SK-N-SH (cell line): ENCODE results near the gene C10orf90. TPM values are rescaled to one million over a fixed set of nuclear protein-coding genes. Genes with fewer than 3 reads are reported as not detected.

ENCODE experiments used
- CTCF ChIA-PET: fragments of 300-600, 350-600 bp; formaldehyde crosslinking; extraction: SDS; loops from one replicate; lab custom pipeline; 2021; lab: Yijun Ruan, JAX
- POLR2A ChIA-PET: fragments of 350-600 bp; sonication (Branson Sonifier 250); formaldehyde crosslinking; extraction: SDS; loops from one replicate; lab custom pipeline; 2020; ENCODE audit warnings: antibody characterized with exemption, inconsistent platforms; lab: Yijun Ruan, JAX
- DNase-seq: peaks from one replicate; pipeline ENCODE4 v3.0.0; 2012
- H2AFZ ChIP-seq: fragments of 200-600 bp; sonication (generic); 2 replicates; pipeline ENCODE4 v1.8.1; 2016; ENCODE audit warnings: antibody characterized with exemption, mild to moderate bottlenecking, low read depth
- H3F3A ChIP-seq: fragments of 200-600 bp; sonication (generic); replicated peaks from 2 replicates; pipeline ENCODE3; 2016; ENCODE audit warnings: antibody characterized with exemption, mild to moderate bottlenecking; ENCODE audit not compliant: insufficient read depth
- H3K27ac ChIP-seq, 2 experiments: fragments of 200-500 bp in 1 of 2; fragments of 200-600 bp in 1 of 2; sonication (Bioruptor generic) in 1 of 2; sonication (generic), shearing (Covaris generic) in 1 of 2; 2 replicates each; pipeline versions ENCODE4 v1.5.1 to v1.6.1; 2014 to 2016; ENCODE audit warnings: low read depth in 2 of 2, inconsistent platforms in 1 of 2, low read length in 1 of 2, mild to moderate bottlenecking in 1 of 2, mixed read lengths in 1 of 2
- H3K27me3 ChIP-seq: fragments of 200-600 bp; sonication (generic), shearing (Covaris generic); 2 replicates; pipeline ENCODE4 v1.6.1; 2016; ENCODE audit warnings: mixed run types; ENCODE audit not compliant: insufficient read depth
- H3K36me3 ChIP-seq, 2 experiments: fragments of 200-500 bp in 1 of 2; fragments of 200-600 bp in 1 of 2; sonication (Bioruptor generic) in 1 of 2; sonication (generic) in 1 of 2; replicated peaks in 1 of 2; 2 replicates each; pipeline versions ENCODE3 to v1.5.1; 2014 to 2016; ENCODE audit warnings: low read length in 1 of 2, mild to moderate bottlenecking in 1 of 2; ENCODE audit not compliant: insufficient read depth in 2 of 2, control insufficient read depth in 1 of 2
- H3K4me1 ChIP-seq, 2 experiments: fragments of 200-500 bp in 1 of 2; fragments of 200-600 bp in 1 of 2; sonication (Bioruptor generic) in 1 of 2; sonication (generic), shearing (Covaris generic) in 1 of 2; 2 replicates each; pipeline versions ENCODE4 v1.5.1 to v1.6.1; 2014 to 2016; ENCODE audit warnings: low read depth in 1 of 2, low read length in 1 of 2, mixed run types in 1 of 2; ENCODE audit not compliant: insufficient read depth in 2 of 2, control insufficient read depth in 1 of 2
- H3K4me2 ChIP-seq: fragments of 200-600 bp; sonication (generic), shearing (Covaris generic); 2 replicates; pipeline ENCODE4 v1.6.1; 2017; ENCODE audit warnings: mixed run types
- H3K4me3 ChIP-seq, 2 experiments: fragments of 200-500 bp in 1 of 2; fragments of 200-600 bp in 1 of 2; sonication (Bioruptor generic) in 1 of 2; sonication (generic), shearing (Covaris generic) in 1 of 2; 2 replicates each; pipeline versions ENCODE4 v1.5.1 to v1.8.1; 2014 to 2016; ENCODE audit warnings: low read depth in 2 of 2, inconsistent platforms in 1 of 2, low read length in 1 of 2, mild to moderate bottlenecking in 1 of 2, mixed read lengths in 1 of 2, moderate library complexity in 1 of 2
- H3K79me2 ChIP-seq: fragments of 200-600 bp; sonication (generic); 2 replicates; pipeline ENCODE4 v1.8.1; 2017; ENCODE audit warnings: mild to moderate bottlenecking; ENCODE audit not compliant: insufficient read depth
- H3K9ac ChIP-seq: fragments of 200-600 bp; sonication (generic); 2 replicates; pipeline ENCODE4 v1.6.1; 2017; ENCODE audit warnings: mixed run types
- H3K9me2 ChIP-seq: fragments of 200-600 bp; sonication (generic); 2 replicates; pipeline ENCODE4 v1.6.1; 2017; ENCODE audit warnings: mixed run types
- H3K9me3 ChIP-seq: fragments of 200-600 bp; sonication (generic); 2 replicates; pipeline ENCODE4 v1.6.1; 2017; ENCODE audit warnings: mixed run types, mild to moderate bottlenecking, moderate library complexity
- H4K20me1 ChIP-seq: fragments of 200-600 bp; sonication (generic); 2 replicates; pipeline ENCODE4 v1.6.1; 2017; ENCODE audit warnings: mild to moderate bottlenecking, mixed run types; ENCODE audit not compliant: insufficient read depth
- EP300 ChIP-seq, 2 experiments: IDR thresholded peaks; 2 replicates each; pipeline versions ENCODE4 v1.4.0 to v1.6.1; 2012; ENCODE audit warnings: borderline replicate concordance in 1 of 2, low read depth in 1 of 2, low read length in 1 of 2
- FOSL2 ChIP-seq: IDR thresholded peaks from 2 replicates; pipeline ENCODE4 v1.4.0; 2012; ENCODE audit warnings: low read depth, mild to moderate bottlenecking, moderate library complexity, borderline replicate concordance
- GATA2 ChIP-seq: sonication (generic); formaldehyde crosslinking; IDR thresholded peaks from 2 replicates; pipeline ENCODE4 v1.5.0; 2020; ENCODE audit warnings: mild to moderate bottlenecking, missing genetic modification reagents
- JUND ChIP-seq: IDR thresholded peaks from 2 replicates; pipeline ENCODE4 v1.4.0; 2012
- MXI1 ChIP-seq: IDR thresholded peaks from 2 replicates; pipeline ENCODE4 v1.6.1; 2012; ENCODE audit warnings: mild to moderate bottlenecking, low read depth, low read length, improper control_type of control experiment
- NFIC ChIP-seq: IDR thresholded peaks from 2 replicates; pipeline ENCODE4 v1.4.0; 2012; ENCODE audit warnings: borderline replicate concordance
- NRF1 ChIP-seq: IDR thresholded peaks from 2 replicates; pipeline ENCODE4 v1.6.1; 2012; ENCODE audit warnings: low read depth, mild to moderate bottlenecking, low read length
- POLR2AphosphoS5 ChIP-seq: IDR thresholded peaks from 2 replicates; pipeline ENCODE4 v1.6.1; 2012; ENCODE audit warnings: low read depth, low read length
- RFX5 ChIP-seq: IDR thresholded peaks from 2 replicates; pipeline ENCODE4 v1.6.1; 2012; ENCODE audit warnings: mild to moderate bottlenecking, improper control_type of control experiment, low read length
- SIN3A ChIP-seq: IDR thresholded peaks from 2 replicates; pipeline ENCODE4 v1.6.1; 2012; ENCODE audit warnings: low read depth, mild to moderate bottlenecking, low read length, moderate library complexity, borderline replicate concordance
- TAF1 ChIP-seq: IDR thresholded peaks from 2 replicates; pipeline ENCODE4 v1.6.1; 2012; ENCODE audit warnings: low read depth, mild to moderate bottlenecking, low read length, moderate library complexity, borderline replicate concordance
- TCF12 ChIP-seq: IDR thresholded peaks from 2 replicates; pipeline ENCODE4 v1.4.0; 2012
- TEAD4 ChIP-seq: IDR thresholded peaks from 2 replicates; pipeline ENCODE4 v1.4.0; 2012; ENCODE audit warnings: mild to moderate bottlenecking, borderline replicate concordance; ENCODE audit not compliant: insufficient read depth
- YY1 ChIP-seq: IDR thresholded peaks from 2 replicates; pipeline ENCODE4 v1.4.0; 2012; ENCODE audit warnings: low read depth, mild to moderate bottlenecking
- ZBTB33 ChIP-seq: IDR thresholded peaks from 2 replicates; pipeline ENCODE4 v1.4.0; 2012; ENCODE audit warnings: low read depth, borderline replicate concordance
- WGBS: methylation state at CpG from one replicate; pipeline ENCODE4 v1.1.6; 2017; ENCODE audit warnings: low lambda C conversion rate; 5-methylcytosine and 5-hydroxymethylcytosine counted together
- polyA plus RNA-seq, 3 experiments: library from polyadenylated mRNA; depleted of rRNA; stranded (reverse); fragments of >200 nt; gene quantifications; 2 replicates each; pipeline ENCODE4 v1.2.3, GENCODE V29; 2012
- TF ChIP-seq, protein P1 (sequence below): fragments of 200-600 bp; sonication (generic); IDR thresholded peaks from 2 replicates; pipeline ENCODE4 v1.6.1; 2017; ENCODE audit warnings: antibody characterized with exemption, mild to moderate bottlenecking, moderate library complexity
- TF ChIP-seq, protein P2 (sequence below): IDR thresholded peaks from 2 replicates; pipeline ENCODE4 v1.4.0; 2012; ENCODE audit warnings: low read depth, borderline replicate concordance
- TF ChIP-seq, protein P3 (sequence below): IDR thresholded peaks from 2 replicates; pipeline ENCODE4; 2012
- TF ChIP-seq, protein P4 (sequence below): IDR thresholded peaks from 2 replicates; pipeline ENCODE4 v1.4.0; 2012; ENCODE audit warnings: low read depth

C10orf90 gene
- polyA plus RNA-seq, 1 of the 3 experiments (the other 2 are of a cell fraction), result 0.21 TPM

DNA sequence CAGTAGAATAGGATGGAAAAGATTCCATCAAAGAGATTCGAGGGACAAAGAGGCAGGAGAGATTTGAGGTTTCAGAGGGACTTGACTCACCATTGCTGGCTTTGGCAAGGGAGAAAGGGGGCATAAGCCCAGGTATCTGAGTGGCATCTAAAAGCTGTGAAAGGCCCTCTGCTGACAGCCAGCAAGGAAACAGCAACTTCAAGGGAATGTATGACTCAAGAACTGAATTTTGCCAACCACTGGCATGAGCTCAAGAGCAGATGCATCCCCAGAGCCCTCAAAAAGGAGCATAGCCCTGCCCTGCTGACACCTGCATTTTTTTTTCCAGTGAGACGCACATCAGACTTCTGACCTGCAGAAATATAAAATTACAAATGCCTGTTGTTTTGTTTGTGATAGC, 262.7 kb downstream of the C10orf90 start:
- Histone ChIP-seq H3K4me1 (peaks cover 0 to 12% of the 10 kb centered on the region in 2 experiments; a peak in 2 of 4 replicates), H2AFZ (no peak overlapping the region), H4K20me1 (no peaks in the 10 kb centered on the region), H3K79me2 (no peaks in the 10 kb centered on the region), H3F3A (no peaks in the 10 kb centered on the region), H3K9me2 (no peaks in the 10 kb centered on the region), H3K4me2 (no peak overlapping the region), H3K9ac (no peak overlapping the region), H3K36me3 (no peaks in the 10 kb centered on the region), H3K4me3 (no peak overlapping the region), H3K27me3 (no peaks in the 10 kb centered on the region), H3K27ac (no peak overlapping the region), H3K9me3 (no peaks in the 10 kb centered on the region)
- TF ChIP-seq, protein P1, sequence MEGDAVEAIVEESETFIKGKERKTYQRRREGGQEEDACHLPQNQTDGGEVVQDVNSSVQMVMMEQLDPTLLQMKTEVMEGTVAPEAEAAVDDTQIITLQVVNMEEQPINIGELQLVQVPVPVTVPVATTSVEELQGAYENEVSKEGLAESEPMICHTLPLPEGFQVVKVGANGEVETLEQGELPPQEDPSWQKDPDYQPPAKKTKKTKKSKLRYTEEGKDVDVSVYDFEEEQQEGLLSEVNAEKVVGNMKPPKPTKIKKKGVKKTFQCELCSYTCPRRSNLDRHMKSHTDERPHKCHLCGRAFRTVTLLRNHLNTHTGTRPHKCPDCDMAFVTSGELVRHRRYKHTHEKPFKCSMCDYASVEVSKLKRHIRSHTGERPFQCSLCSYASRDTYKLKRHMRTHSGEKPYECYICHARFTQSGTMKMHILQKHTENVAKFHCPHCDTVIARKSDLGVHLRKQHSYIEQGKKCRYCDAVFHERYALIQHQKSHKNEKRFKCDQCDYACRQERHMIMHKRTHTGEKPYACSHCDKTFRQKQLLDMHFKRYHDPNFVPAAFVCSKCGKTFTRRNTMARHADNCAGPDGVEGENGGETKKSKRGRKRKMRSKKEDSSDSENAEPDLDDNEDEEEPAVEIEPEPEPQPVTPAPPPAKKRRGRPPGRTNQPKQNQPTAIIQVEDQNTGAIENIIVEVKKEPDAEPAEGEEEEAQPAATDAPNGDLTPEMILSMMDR, result 0 out of 2 replicates have a peak, but pooled peaks have one; percentile 6
- TF ChIP-seq ZBTB33, result no peak
- TF ChIP-seq FOSL2, result peak; percentile 70; the same call in 1 of the 2 replicates
- TF ChIP-seq SIN3A, result no peak
- TF ChIP-seq TEAD4, result peak; percentile 59; the same call in 1 of the 2 replicates
- TF ChIP-seq, protein P2, sequence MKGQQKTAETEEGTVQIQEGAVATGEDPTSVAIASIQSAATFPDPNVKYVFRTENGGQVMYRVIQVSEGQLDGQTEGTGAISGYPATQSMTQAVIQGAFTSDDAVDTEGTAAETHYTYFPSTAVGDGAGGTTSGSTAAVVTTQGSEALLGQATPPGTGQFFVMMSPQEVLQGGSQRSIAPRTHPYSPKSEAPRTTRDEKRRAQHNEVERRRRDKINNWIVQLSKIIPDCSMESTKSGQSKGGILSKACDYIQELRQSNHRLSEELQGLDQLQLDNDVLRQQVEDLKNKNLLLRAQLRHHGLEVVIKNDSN, result no peak
- TF ChIP-seq, protein P3, sequence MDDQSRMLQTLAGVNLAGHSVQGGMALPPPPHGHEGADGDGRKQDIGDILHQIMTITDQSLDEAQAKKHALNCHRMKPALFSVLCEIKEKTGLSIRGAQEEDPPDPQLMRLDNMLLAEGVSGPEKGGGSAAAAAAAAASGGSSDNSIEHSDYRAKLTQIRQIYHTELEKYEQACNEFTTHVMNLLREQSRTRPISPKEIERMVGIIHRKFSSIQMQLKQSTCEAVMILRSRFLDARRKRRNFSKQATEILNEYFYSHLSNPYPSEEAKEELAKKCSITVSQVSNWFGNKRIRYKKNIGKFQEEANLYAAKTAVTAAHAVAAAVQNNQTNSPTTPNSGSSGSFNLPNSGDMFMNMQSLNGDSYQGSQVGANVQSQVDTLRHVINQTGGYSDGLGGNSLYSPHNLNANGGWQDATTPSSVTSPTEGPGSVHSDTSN, result peak; percentile 75
- TF ChIP-seq RFX5, result no peak
- TF ChIP-seq GATA2 (CRISPR knock-in tag), result no peak
- TF ChIP-seq POLR2AphosphoS5, result no peak
- TF ChIP-seq MXI1, result no peak
- peak; percentile 87 for TF ChIP-seq NFIC
- TF ChIP-seq, protein P4, sequence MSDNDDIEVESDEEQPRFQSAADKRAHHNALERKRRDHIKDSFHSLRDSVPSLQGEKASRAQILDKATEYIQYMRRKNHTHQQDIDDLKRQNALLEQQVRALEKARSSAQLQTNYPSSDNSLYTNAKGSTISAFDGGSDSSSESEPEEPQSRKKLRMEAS, result peak; percentile 61
- no peak for TF ChIP-seq TAF1
- no peak for TF ChIP-seq NRF1
- peak in 1 of 2 experiments; percentile 63; a peak in 2 of 4 replicates for TF ChIP-seq EP300 (IDR thresholded peaks at IDR 0.05; ENCODE audit: borderline replicate concordance in 1 of 2, low read depth in 1 of 2, low read length in 1 of 2)
- peak; percentile 59 for TF ChIP-seq JUND
- peak; percentile 77 for TF ChIP-seq TCF12
- no peak for TF ChIP-seq YY1
- no peak for DNase-seq
- CTCF ChIA-PET, result interaction anchor here (0.8 to 1.8 kb wide), 3 partner anchors 20 to 473 kb away, joined by 3 to 5 read pairs (median 5); no protein-coding TSS in a partner anchor
- WGBS, result 56% methylated on average over 2 of the region's 2 CpGs
- POLR2A ChIA-PET, result no interaction called here
